GM23248 (cell line): ENCODE measurements around the gene TOP2A.

Experiments used
- EZH2 ChIP-seq: fragments of 200-600 bp; sonication (generic); IDR thresholded peaks from 2 replicates; pipeline ENCODE4 v1.6.1; 2018; ENCODE audit warnings: antibody characterized with exemption, mild to moderate bottlenecking; ENCODE audit not compliant: insufficient read depth, poor library complexity, severe bottlenecking
- EZH2phosphoT487 ChIP-seq: fragments of 200-600 bp; sonication (generic); IDR thresholded peaks from 2 replicates; pipeline ENCODE4 v1.6.1; 2018; ENCODE audit warnings: antibody characterized with exemption, moderate library complexity, mild to moderate bottlenecking, low read depth; ENCODE audit not compliant: insufficient read depth

GRCh38 chr17:40443196-40443987, 25.7 kb upstream of the TOP2A start, which contains the start of gene IGFBP4:
- no peak for TF ChIP-seq EZH2phosphoT487
- TF ChIP-seq EZH2: no peak
